ENCODE measurements around the gene GJB5.

The GJB5 gene

GRCh38 chr1:34777519-34778321 is 22.9 kb downstream of the GJB5 start:
- Histone ChIP-seq H3K27ac (ENCODE audit: low read depth, low read length, severe bottlenecking) (no peak overlapping the region), H3K4me3 (ENCODE audit: extremely low read depth, insufficient read depth, low read length, poor library complexity, severe bottlenecking) (no peak overlapping the region)

DNA sequence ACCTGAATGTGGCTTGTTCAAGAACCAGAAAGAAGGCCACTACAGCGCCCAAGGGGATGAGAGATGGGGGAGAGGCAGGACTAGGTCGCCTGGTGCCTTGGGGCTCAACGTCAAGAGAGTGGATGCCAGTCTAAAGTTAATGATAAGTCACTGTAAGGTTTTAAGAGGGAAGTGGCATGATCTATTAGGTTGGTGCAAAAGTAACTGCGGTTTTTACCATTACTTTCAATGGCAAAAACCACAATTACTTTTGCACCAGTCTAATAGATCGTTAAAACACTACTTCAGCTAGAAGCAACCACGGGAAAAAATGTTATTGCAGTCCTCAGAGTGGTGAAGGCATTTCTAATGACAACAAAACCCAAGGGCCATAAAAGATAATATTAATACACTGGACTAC is 23.5 kb downstream of the GJB5 start:
- Histone ChIP-seq H3K36me3 (ENCODE audit: control insufficient read depth, insufficient read depth, low read length) (no peaks in the 10 kb centered on the region), H3K4me1 (ENCODE audit: control insufficient read depth, insufficient read depth, low read length, poor library complexity, severe bottlenecking) (peaks cover 8% of the 10 kb centered on the region), H3K9me3 (ENCODE audit: control insufficient read depth, low read length) (no peaks in the 10 kb centered on the region), H3K4me3 (ENCODE audit: extremely low read depth, insufficient read depth, low read length, poor library complexity, severe bottlenecking) (no peak overlapping the region), H3K27ac (ENCODE audit: low read depth, low read length, severe bottlenecking) (no peak overlapping the region)
- 78 to 86% methylated on average over 2 to 3 of the region's 6 CpGs for WGBS, 2 experiments (ENCODE audit: insufficient coverage in 2 of 2)

More at GRCh38 chr1:34777519-34778321, 22.9 kb downstream of the GJB5 start:
- Histone ChIP-seq H3K4me1 (ENCODE audit: control insufficient read depth, insufficient read depth, low read length, poor library complexity, severe bottlenecking) (peaks cover 8% of the 10 kb centered on the region), H3K9me3 (ENCODE audit: control insufficient read depth, low read length) (no peaks in the 10 kb centered on the region), H3K36me3 (ENCODE audit: control insufficient read depth, insufficient read depth, low read length) (no peaks in the 10 kb centered on the region)
- 87 to 92% methylated on average over 3 to 6 of the region's 10 CpGs for WGBS, 2 experiments (ENCODE audit: insufficient coverage in 2 of 2)

GRCh38 chr1:34779005-34779404 is 24.2 kb downstream of the GJB5 start:
- Histone ChIP-seq H3K36me3 (ENCODE audit: control insufficient read depth, insufficient read depth, low read length) (no peaks in the 10 kb centered on the region), H3K4me3 (ENCODE audit: extremely low read depth, insufficient read depth, low read length, poor library complexity, severe bottlenecking) (no peak overlapping the region), H3K9me3 (ENCODE audit: control insufficient read depth, low read length) (no peaks in the 10 kb centered on the region), H3K27ac (ENCODE audit: low read depth, low read length, severe bottlenecking) (no peak overlapping the region), H3K4me1 (ENCODE audit: control insufficient read depth, insufficient read depth, low read length, poor library complexity, severe bottlenecking) (peaks cover 8% of the 10 kb centered on the region)
- 83% methylated on average over 2 of the region's 5 CpGs; no CpG with 5 or more reads in 1 of the 2 experiments for WGBS, 2 experiments (ENCODE audit: insufficient coverage in 2 of 2)

- Histone ChIP-seq H3K9me3 (ENCODE audit: control insufficient read depth, low read length) (no peaks in the 10 kb centered on the region), H3K4me3 (ENCODE audit: extremely low read depth, insufficient read depth, low read length, poor library complexity, severe bottlenecking) (no peak overlapping the region), H3K4me1 (ENCODE audit: control insufficient read depth, insufficient read depth, low read length, poor library complexity, severe bottlenecking) (peaks cover 8% of the 10 kb centered on the region), H3K27ac (ENCODE audit: low read depth, low read length, severe bottlenecking) (no peak overlapping the region), H3K36me3 (ENCODE audit: control insufficient read depth, insufficient read depth, low read length) (no peaks in the 10 kb centered on the region)
- 82 to 89% methylated on average over 5 of the region's 5 CpGs for WGBS, 2 experiments (ENCODE audit: insufficient coverage in 2 of 2)
Observed at GRCh38 chr1:34779526-34779925, 24.7 kb downstream of the GJB5 start.

DNA sequence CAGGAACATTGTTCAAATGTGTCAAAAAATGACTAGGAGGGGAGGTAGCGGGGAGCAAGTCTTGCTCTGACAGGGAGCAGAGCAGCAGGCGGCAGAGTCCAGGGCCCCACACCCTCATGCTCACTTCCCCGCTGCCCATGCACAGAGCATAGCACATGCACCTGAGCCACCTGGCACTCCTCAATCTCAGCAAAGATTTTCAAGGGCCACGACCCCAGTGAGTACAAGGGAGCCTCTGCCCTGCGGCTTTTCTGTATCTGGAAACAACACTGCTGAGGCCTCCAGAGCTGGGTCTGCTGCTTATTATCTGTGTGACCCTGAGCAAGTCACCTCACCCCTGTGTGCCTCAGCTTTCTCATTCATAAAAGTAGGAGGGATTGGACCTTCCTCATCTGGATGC is 25.1 kb downstream of the GJB5 start:
- no peaks in the 10 kb centered on the region for H3K36me3 ChIP-seq (ENCODE audit: control insufficient read depth, insufficient read depth, low read length)
- H3K4me1 ChIP-seq (ENCODE audit: control insufficient read depth, insufficient read depth, low read length, poor library complexity, severe bottlenecking) = peaks cover 8% of the 10 kb centered on the region
- 89% methylated on average over 4 to 5 of the region's 5 CpGs for WGBS, 2 experiments (ENCODE audit: insufficient coverage in 2 of 2)
- no peak overlapping the region for H3K27ac ChIP-seq (ENCODE audit: low read depth, low read length, severe bottlenecking)
- no peak overlapping the region for H3K4me3 ChIP-seq (ENCODE audit: extremely low read depth, insufficient read depth, low read length, poor library complexity, severe bottlenecking)
- H3K9me3 ChIP-seq (ENCODE audit: control insufficient read depth, low read length) = no peaks in the 10 kb centered on the region

DNA sequence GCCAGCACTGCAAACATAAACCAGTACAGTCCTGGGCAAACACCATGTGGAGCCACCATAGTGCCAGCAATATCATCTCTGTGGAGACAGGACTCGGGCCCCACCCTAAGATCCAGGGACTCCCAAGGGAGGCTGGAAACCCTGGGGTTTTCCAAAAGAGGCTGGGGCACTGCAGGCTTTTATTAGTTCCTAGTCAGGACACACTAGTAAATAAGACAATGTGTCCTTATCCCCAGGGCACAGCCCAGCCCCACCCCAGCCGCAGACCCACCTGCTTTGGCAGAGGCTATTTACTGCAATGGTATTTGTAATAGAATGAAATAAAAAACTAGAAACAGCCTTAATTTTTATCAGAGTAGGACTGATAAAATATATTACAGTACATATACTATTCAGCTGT is 25.7 kb downstream of the GJB5 start:
- WGBS, 2 experiments (ENCODE audit: insufficient coverage in 2 of 2) = 83 to 100% methylated on average over 1 of the region's 2 CpGs
- no peaks in the 10 kb centered on the region for H3K9me3 ChIP-seq (ENCODE audit: control insufficient read depth, low read length)
- H3K36me3 ChIP-seq (ENCODE audit: control insufficient read depth, insufficient read depth, low read length) = no peaks in the 10 kb centered on the region
- peaks cover 8% of the 10 kb centered on the region for H3K4me1 ChIP-seq (ENCODE audit: control insufficient read depth, insufficient read depth, low read length, poor library complexity, severe bottlenecking)
- H3K27ac ChIP-seq (ENCODE audit: low read depth, low read length, severe bottlenecking) = no peak overlapping the region
- H3K4me3 ChIP-seq (ENCODE audit: extremely low read depth, insufficient read depth, low read length, poor library complexity, severe bottlenecking) = no peak overlapping the region

- WGBS, 2 experiments (ENCODE audit: insufficient coverage in 2 of 2) = 2 to 4% methylated on average over 28 to 56 of the region's 62 CpGs
- no peaks in the 10 kb centered on the region for H3K9me3 ChIP-seq (ENCODE audit: control insufficient read depth, low read length)
- no peaks in the 10 kb centered on the region for H3K36me3 ChIP-seq (ENCODE audit: control insufficient read depth, insufficient read depth, low read length)
- peaks cover 8% of the 10 kb centered on the region for H3K4me1 ChIP-seq (ENCODE audit: control insufficient read depth, insufficient read depth, low read length, poor library complexity, severe bottlenecking)
- H3K4me3 ChIP-seq (ENCODE audit: extremely low read depth, insufficient read depth, low read length, poor library complexity, severe bottlenecking) = peak within 1 kb of the TSS; percentile 28
- no peak within 1 kb of the TSS for H3K27ac ChIP-seq (ENCODE audit: low read depth, low read length, severe bottlenecking)
Observed at GRCh38 chr1:34781071-34781843, 26.4 kb downstream of the GJB5 start, which contains the start of gene GJB3. Gene GJB3, plus strand, starts transcription at chr1:34781214. Its CDS starts 3,549 bp downstream, at chr1:34784763.

GRCh38 chr1:34781844-34782391 is 27.1 kb downstream of the GJB5 start:
- Histone ChIP-seq H3K36me3 (ENCODE audit: control insufficient read depth, insufficient read depth, low read length) (no peaks in the 10 kb centered on the region), H3K4me3 (ENCODE audit: extremely low read depth, insufficient read depth, low read length, poor library complexity, severe bottlenecking) (peak overlapping the region; percentile 28), H3K9me3 (ENCODE audit: control insufficient read depth, low read length) (no peaks in the 10 kb centered on the region), H3K27ac (ENCODE audit: low read depth, low read length, severe bottlenecking) (no peak overlapping the region), H3K4me1 (ENCODE audit: control insufficient read depth, insufficient read depth, low read length, poor library complexity, severe bottlenecking) (peaks cover 5% of the 10 kb centered on the region)
- 17 to 18% methylated on average over 3 to 9 of the region's 18 CpGs for WGBS, 2 experiments (ENCODE audit: insufficient coverage in 2 of 2)

DNA sequence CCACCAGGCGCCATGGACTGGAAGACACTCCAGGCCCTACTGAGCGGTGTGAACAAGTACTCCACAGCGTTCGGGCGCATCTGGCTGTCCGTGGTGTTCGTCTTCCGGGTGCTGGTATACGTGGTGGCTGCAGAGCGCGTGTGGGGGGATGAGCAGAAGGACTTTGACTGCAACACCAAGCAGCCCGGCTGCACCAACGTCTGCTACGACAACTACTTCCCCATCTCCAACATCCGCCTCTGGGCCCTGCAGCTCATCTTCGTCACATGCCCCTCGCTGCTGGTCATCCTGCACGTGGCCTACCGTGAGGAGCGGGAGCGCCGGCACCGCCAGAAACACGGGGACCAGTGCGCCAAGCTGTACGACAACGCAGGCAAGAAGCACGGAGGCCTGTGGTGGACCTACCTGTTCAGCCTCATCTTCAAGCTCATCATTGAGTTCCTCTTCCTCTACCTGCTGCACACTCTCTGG is 29.9 kb downstream of the GJB5 start:
- no peak overlapping the region for H3K27ac ChIP-seq (ENCODE audit: low read depth, low read length, severe bottlenecking)
- no peaks in the 10 kb centered on the region for H3K9me3 ChIP-seq (ENCODE audit: control insufficient read depth, low read length)
- no peaks in the 10 kb centered on the region for H3K4me1 ChIP-seq (ENCODE audit: control insufficient read depth, insufficient read depth, low read length, poor library complexity, severe bottlenecking)
- 95 to 96% methylated on average over 26 to 28 of the region's 28 CpGs for WGBS, 2 experiments (ENCODE audit: insufficient coverage in 2 of 2)
- H3K36me3 ChIP-seq (ENCODE audit: control insufficient read depth, insufficient read depth, low read length) = no peaks in the 10 kb centered on the region
- H3K4me3 ChIP-seq (ENCODE audit: extremely low read depth, insufficient read depth, low read length, poor library complexity, severe bottlenecking) = no peak overlapping the region

DNA sequence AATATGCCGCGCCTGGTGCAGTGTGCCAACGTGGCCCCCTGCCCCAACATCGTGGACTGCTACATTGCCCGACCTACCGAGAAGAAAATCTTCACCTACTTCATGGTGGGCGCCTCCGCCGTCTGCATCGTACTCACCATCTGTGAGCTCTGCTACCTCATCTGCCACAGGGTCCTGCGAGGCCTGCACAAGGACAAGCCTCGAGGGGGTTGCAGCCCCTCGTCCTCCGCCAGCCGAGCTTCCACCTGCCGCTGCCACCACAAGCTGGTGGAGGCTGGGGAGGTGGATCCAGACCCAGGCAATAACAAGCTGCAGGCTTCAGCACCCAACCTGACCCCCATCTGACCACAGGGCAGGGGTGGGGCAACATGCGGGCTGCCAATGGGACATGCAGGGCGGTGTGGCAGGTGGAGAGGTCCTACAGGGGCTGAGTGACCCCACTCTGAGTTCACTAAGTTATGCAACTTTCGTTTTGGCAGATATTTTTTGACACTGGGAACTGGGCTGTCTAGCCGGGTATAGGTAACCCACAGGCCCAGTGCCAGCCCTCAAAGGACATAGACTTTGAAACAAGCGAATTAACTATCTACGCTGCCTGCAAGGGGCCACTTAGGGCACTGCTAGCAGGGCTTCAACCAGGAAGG is 30.5 kb downstream of the GJB5 start:
- Histone ChIP-seq H3K27ac (ENCODE audit: low read depth, low read length, severe bottlenecking) (no peak overlapping the region), H3K4me3 (ENCODE audit: extremely low read depth, insufficient read depth, low read length, poor library complexity, severe bottlenecking) (no peak overlapping the region), H3K36me3 (ENCODE audit: control insufficient read depth, insufficient read depth, low read length) (no peaks in the 10 kb centered on the region), H3K4me1 (ENCODE audit: control insufficient read depth, insufficient read depth, low read length, poor library complexity, severe bottlenecking) (no peaks in the 10 kb centered on the region), H3K9me3 (ENCODE audit: control insufficient read depth, low read length) (no peaks in the 10 kb centered on the region)
- 87 to 90% methylated on average over 20 of the region's 22 CpGs for WGBS, 2 experiments (ENCODE audit: insufficient coverage in 2 of 2)

Data from mesodermal cell (in vitro differentiated cells).